GM18502 (cell line): ENCODE data around the gene MISFA.
"Not testable (repeated sequence)": the region's sequence is repeated elsewhere in the genome, so short reads cannot be mapped to it uniquely, and the experiment has no call there.

Source experiments
- ATAC-seq: cut with Tn5 transposase; IDR thresholded peaks from one replicate; pipeline ENCODE4 v1.9.1; 2021; ENCODE audit warnings: mild to moderate bottlenecking; ENCODE audit not compliant: unreplicated experiment, poor library complexity

MISFA gene

DNA sequence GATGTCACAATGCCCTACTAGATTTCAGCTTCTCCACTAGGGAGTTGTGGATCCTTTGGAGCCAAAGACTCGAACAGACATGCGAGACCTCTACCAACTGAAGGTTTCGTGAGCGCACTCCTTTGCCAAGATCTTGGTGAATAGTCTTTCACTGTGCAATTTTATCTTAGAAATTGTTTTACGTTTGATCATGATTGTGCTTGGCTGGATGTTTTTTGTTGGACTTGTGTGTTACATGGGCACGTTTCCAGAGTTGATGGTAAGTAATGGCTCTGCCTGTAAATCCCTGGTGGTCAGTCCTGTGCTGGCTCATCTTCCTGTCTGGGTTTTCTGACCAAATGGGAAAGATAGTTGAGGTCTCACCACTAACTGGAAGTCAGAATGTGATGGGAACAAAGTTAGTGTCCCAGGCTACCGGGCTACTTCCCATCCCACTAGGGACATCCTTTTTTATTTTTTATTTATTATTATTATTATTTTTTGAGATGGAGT is at the start of gene MISFA:
Gene MISFA, plus strand, starts transcription at position 51 of the 492 bp plus-strand sequence. Its CDS starts 140 bp downstream, at position 191.
- no peak for ATAC-seq

DNA sequence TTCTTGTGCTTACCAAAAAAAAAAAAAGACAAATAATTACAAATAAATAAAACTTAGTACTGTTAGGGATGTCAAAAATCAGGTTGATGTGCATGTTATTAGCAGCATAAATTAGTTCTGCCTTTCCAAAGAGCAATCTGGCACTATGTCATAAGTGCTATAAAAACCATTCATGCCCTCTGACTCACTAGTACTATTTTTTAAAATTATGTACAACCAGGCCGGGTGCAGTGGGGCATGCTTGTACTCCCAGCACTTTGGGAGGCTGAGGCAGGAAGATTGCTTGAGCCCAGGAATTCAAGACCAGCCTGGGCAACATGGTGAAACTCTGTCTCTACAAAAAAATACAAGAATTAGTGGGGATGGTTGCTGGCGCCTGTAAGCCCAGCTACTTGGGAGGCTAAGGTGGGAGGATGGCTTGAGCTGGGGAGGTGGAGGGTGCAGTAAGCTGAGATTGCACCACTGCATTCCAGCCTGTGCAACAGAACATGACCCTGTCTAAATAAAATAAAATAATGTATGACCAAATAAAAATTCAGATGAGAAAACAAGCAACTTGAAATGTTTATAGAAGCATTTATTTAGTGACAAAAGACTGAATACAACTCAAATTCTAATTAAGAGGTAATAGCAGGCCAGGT is 36.4 kb upstream of the MISFA start:
- ATAC-seq, result no peak

DNA sequence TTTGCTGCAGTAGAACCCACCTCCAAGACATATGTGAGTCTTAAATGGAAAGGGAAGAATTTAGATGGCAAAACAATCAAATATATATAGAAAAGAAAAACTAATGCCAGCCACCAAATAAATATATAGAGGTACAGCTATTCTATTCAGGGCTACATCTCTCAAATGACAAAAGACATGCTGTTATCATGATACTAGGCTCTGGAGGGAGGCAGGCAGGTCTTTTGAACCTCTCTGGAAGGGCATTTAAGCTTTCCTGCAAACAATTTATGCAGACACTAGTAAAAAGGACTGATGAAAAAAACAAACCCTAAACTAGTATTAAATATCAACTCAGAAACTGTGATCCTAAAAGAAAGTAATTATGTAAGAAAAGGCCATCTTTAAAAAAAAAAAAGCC is 35.4 kb upstream of the MISFA start:
- ATAC-seq, result no peak

DNA sequence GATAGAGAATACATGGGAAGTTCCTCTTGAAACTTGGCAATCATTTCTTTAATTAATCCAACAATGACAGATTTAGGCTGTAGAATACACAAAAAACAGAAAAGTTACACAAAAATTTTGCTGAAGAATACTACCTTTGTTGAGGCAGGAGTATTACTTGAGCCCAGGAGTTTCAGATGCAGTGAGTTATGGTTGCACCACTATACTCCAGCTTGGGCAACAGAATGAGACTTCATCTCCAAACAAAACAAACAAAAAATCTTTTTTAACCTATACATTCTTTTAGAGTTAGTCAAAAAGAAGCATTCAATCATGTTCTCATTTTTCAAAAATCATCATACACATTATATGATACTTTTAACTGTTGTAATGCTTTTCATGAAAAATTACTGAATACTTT is 33.2 kb upstream of the MISFA start:
- ATAC-seq, result no peak

DNA sequence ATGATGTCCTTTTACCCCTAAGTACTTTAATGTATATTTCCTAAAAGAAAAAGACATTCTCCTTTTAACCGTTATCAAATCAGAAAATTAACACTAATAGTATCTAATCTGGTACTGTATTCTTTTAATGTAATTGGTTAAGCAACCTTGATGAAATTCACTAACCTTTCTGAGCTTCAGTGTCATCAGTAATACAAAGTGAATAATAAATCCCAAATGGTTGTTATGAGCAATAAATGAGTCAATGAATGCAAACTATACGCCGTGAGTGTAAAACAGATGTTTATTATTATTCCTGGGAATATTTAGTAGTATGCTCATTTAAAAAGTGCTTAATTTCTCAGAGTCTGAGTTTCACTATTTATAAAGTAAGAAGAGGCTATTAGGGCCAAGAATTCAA is 32.5 kb upstream of the MISFA start:
- ATAC-seq, result no peak

- ATAC-seq, result no peak
Measured at GRCh38 chr11:18575361-18575760, 24.2 kb upstream of the MISFA start.

DNA sequence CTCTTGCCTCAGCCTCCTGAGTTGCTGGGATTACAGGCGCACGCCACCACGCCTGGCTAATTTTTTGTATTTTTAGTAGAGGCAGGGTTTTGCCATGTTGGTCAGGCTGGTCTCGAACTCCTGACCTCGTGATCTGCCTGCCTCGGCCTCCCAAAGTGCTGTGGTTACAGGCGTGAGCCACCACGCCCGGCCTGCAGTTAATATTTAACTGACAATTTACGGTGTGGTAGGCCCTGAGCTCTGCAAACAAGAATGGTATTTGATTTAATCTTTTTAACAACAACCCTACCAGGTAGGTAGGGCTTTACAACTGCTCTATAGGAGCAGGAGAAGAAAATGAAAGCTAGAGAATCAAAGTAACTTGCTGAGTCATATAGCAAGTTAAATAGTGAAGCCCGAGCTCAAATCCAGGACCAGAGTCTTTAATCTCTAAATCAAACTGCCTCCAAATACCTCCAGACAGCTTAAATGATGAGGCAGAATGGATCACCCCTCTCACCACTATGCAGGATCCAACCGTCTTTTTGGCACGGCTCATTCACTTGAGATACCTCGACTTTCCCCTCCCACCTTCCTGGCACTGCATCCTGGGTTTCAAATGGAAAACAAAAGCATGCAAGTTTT is 20.5 kb upstream of the MISFA start:
- peak; percentile 80 for ATAC-seq

DNA sequence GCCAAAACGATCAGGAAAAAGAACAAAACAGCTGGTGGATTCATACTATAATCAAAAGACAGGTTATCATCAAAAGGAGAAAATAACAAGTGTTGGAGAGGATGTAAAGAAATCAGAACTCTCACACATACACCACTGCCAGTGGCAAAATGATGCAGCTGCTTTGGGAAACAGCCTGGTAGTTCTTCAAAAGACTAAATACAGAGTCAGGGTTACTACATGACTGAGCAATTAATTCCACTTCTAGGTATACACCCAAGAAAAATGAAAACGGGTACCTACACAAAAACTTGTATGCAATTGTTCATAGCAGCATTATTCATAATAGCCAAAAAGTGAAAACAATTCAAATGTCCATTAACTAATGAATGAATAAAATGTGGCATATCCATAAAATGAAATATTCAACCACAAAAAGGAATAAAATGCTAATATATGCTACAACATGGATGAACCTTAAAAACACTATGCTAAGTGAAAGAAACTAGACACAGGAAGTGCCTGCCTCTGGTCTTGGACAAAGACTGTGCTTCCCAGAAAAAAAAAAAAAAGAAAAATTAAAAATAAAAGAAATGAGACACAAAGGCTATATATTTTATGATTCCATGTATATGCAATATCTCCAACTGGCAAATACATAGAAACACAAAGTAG is 19.3 kb upstream of the MISFA start:
- no peak for ATAC-seq

DNA sequence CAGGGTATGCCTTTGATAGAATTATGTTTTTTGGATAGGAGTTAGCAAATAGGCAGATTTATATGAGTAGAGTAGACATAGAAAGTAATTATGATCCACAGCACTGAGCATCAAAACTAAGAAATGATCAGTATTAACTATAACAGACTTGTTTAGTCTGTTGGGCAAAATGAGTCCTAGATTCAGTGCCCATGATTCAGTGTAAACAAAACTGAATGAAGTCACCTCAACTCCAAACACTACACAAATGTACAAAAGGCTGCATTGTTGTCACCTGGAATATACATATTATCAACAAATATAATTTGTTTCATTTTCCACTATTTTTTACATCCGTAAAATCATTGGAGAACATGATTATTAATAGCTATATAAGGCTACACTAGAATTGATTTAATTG is 17.8 kb upstream of the MISFA start:
- ATAC-seq, result no peak

- ATAC-seq, result peak; percentile 72
Measured at GRCh38 chr11:18588297-18589252, 11.0 kb upstream of the MISFA start, which contains the start of gene UEVLD. UEVLD (minus strand) TSS chr11:18588734; CDS start chr11:18588654, 80 bp downstream.

GRCh38 chr11:18590571-18590970 is 9.0 kb upstream of the MISFA start:
- no peak for ATAC-seq

DNA sequence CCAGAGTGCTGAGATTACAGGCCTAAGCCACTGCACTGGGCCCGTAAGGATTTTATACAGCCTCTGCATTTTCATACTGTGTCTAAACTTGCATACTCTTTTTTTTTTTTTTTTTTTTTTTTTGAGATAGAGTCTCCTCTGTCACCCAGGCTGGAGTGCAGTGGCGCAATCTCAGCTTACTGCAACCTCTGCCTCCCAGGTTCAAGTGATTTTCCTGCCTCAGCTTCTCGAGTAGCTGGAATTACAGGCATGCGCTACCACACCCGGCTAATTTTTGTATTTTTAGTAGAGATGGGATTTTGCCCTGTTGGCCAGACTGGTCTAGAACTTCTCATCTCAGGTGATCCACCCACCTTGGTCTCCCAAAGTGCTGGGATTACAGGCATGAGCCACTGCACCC is 5.5 kb upstream of the MISFA start:
- not testable (repeated sequence) for ATAC-seq

GRCh38 chr11:18594999-18595749 is 4.4 kb upstream of the MISFA start:
- ATAC-seq, result no peak

- ATAC-seq, result no peak
Measured at GRCh38 chr11:18600915-18601569, 1.5 kb downstream of the MISFA start.

DNA sequence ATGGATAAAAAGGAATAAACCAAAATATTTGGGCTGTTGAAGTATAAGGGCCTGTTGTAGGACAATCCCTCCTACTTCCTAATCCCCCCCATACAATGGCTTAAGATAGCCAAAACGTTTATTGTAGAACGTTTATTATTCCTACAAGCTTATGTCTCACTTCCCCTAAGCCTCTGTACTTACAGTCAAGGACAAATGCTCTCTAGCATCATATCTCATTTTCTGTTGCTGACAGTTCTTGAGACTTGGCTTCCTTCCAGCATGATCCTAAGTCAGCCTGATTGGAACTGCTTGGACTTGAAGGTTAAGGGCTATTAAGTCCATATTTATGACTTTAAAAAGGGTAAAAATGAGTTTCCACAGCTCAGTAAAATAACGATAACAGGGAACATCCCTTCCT is 8.8 kb downstream of the MISFA start:
- no peak for ATAC-seq

GRCh38 chr11:18611196-18611595 is 11.6 kb downstream of the MISFA start:
- no peak for ATAC-seq

GRCh38 chr11:18612394-18612793 is 12.8 kb downstream of the MISFA start:
- ATAC-seq, result no peak

- no peak for ATAC-seq
Measured at GRCh38 chr11:18614667-18615066, 15.1 kb downstream of the MISFA start.
